SHP77 treated with DMSO at 0.1 percent for 48 hours (cell line): ENCODE measurements around the gene MUC6.

Experiments
- DNase-seq: peaks from one replicate; lab custom pipeline; 2025; lab: John Stamatoyannopoulos, UW

The MUC6 gene

GRCh38 chr11:1073261-1073724 lies 36.8 kb upstream of the MUC6 start:
- no peak for DNase-seq

GRCh38 chr11:1072821-1073231 lies 36.3 kb upstream of the MUC6 start:
- DNase-seq: no peak

GRCh38 chr11:1072116-1072820 lies 35.8 kb upstream of the MUC6 start:
- DNase-seq: no peak

DNA sequence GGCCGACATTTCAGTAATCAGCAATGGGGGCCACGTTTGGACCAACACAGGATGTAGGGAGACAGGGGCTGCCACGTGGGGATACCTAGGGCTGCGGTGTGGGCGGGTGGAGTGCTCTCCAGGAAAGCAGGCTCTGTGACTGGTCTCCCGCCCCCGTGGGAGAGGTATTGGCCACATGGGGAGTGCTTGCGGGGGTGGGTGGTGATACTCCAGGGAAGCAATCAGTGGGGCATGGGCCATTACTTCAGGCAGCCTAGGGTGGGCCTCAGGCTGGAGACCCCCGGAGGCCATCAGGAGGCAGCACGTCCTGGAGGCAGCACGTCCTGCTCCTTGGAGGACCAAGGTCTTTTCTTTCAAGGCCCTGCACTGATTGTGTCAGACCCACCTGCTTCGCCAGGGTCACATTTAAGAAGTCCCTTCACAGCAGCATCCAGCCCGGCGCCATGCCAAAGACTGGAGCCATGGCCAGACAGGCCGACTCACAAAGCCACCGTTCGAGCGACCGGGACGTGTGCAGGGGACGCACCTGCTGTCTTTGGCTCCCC lies 35.1 kb upstream of the MUC6 start:
- no peak for DNase-seq

DNA sequence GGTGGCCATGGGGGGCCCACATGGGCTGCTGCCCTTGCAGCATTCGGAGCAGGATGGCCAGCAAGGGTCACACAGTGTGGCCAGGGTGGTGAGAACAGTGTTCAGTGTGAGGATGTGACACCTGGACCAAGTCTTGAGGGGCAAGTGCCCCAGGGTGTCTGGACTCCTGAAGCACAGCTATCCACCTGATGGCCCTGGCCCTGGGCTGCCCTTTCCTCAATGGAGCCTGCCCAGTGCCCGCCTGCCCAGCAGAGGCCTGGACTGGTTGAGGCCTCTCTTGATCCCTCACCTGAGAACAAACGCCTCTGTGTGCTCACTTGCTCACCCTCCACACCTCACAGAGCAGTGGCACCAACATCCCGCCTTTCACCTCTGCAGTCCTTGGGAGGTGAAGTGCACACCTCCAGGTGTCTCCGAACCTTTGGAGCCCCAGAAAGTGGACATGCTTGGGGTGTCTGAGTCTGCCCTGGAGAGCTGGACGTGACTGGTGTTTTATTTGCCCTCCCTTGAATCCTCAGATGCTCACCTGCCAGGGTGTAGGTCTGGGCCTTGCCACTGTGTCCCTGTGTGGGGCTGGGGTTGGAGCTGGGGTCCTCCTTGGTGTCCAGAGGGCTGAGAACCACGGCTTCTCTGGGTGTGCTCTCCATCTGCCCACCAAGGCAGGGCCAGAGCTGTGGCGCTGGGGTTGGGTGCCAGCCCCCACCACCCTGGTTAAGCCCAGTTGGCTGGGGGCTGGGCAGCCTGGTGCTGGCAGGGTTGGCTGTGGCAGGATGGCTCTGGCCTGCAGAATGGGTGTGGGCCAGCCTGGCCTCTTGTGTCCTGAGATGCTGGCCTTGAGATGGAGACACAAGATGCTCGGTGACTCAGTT lies 34.3 kb upstream of the MUC6 start:
- no peak for DNase-seq

- DNase-seq: no peak
Measured at GRCh38 chr11:1069740-1070139, 33.2 kb upstream of the MUC6 start.

GRCh38 chr11:1067812-1068496 lies 31.4 kb upstream of the MUC6 start:
- no peak for DNase-seq

DNA sequence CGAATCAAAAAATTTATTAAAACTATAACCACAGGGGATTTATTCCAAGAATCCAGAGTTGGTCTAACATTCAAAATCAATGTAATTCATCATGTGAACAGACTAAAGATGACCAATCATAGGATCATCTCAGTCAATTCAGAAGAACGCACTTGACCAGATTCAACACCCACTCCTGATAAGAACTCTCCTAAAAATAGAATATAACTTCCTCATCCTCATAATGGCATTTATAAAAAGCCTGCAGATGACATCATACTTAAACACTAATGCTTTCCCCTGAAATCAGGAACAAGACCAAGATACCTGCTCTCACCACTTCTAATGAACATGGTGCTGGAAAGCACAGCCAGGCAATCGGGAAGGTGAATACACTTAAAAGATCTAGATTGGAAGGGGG lies 27.6 kb upstream of the MUC6 start:
- no peak for DNase-seq

DNA sequence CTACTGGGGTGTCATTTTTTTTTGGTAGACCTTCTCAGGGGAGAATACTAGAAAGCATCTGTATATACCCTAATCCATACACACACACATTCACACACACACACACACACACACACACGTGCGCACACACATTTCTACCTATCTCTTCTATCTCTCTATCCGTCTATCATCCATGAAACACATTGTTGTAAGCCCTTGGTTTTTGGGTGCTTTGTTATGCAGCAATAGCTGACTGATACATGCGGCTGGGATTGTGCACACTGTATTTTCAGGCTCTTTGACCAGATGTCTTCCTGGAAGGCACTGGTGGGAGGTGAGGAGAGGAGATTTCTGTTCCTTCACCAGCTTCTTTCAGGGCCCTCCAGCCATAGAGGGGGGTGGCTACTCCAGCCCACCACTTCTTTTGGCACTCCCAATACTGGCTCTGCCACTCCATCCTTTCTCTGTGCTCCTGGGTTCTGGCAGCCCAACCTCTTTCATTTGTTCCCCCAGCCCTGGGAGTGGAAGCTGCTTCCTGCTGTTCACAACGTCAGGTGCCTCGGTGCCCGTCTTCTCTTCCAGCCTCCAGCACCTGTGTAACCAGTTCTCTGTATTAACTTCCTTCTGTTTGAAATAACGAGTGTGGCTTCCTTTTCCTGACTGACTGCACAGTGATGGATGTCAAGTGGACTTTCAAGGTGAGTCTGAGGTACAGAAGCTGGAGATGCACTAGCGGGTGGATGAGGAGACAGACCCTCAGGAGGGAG lies 25.7 kb upstream of the MUC6 start:
- no peak for DNase-seq

DNA sequence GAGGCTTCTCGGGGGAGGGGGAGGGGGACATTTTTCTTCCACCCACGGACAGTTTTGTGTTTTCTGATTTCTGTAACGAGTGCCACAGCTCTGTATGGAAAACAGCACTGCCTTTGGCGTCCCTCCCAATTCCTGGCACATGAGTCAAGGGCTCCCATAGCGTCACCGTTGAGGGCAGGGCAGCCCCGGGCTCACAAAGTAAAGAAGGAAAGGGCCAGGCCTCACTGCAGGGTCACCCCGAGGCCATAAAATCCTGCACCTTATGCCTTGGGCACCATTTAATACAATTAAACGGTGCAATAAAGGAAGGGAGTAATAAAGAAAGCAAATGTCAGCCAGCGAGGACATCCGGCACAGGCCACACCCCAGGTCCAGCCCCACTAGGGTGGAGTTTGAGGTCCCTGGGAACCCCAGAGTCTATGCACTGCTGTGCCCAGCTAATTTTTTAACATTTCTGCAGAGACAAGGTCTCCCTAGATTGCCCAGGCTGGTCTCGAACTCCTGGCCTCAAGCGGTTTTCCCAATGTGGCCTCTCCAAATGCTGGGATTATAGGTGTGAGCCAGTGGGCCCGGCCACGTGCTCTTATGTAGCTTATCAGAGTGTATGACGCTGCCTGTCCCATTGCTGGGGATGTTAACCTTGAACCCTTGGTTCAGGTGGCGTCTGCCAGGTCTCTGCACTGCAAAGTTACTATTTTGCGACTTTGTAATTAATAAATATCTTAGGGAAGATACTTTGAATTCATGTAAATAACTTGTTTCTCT lies 24.5 kb upstream of the MUC6 start:
- DNase-seq: no peak

- no peak for DNase-seq
Measured at GRCh38 chr11:1060410-1060809, 23.9 kb upstream of the MUC6 start.

GRCh38 chr11:1059759-1060158 lies 23.2 kb upstream of the MUC6 start:
- no peak for DNase-seq

- DNase-seq: no peak
Measured at GRCh38 chr11:1057806-1058205, 21.3 kb upstream of the MUC6 start.

DNA sequence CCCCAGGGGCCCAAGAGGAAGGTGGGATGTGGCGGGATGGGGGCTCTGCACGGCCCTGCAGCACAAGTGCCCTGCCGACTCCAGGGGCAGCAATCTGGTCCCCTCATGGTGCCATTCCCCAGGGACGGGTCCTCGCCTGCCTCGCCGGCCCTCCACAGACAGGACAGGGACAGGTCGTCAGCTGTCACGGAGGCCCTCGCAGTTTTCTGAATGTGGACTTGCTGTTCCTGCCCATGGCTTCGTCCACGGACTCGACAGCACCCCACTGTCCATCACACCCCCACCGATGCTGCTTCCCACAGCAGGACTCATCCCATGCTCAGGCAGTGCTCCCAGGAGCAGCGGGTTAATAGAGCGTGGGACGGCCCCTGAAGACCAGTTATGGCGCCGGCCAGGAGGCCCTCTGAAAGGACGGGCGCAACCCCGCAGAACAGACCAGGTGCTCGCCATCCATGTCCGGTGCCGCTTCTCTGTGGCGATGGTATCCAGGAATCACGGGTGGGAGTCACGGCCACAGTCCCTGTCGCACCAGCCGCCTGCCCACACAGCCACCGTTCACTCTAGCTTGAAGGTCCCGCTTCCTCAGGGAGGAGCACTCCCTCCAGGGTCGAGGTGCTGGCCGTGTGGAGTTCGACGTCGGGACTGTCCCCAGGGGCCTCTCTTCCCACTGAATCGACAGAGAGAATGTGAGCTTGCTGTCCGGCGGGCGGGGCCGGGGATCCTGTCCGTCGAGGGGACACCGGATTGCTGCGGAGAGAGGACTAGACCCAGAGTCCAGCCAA lies 19.7 kb upstream of the MUC6 start:
- DNase-seq: no peak

DNA sequence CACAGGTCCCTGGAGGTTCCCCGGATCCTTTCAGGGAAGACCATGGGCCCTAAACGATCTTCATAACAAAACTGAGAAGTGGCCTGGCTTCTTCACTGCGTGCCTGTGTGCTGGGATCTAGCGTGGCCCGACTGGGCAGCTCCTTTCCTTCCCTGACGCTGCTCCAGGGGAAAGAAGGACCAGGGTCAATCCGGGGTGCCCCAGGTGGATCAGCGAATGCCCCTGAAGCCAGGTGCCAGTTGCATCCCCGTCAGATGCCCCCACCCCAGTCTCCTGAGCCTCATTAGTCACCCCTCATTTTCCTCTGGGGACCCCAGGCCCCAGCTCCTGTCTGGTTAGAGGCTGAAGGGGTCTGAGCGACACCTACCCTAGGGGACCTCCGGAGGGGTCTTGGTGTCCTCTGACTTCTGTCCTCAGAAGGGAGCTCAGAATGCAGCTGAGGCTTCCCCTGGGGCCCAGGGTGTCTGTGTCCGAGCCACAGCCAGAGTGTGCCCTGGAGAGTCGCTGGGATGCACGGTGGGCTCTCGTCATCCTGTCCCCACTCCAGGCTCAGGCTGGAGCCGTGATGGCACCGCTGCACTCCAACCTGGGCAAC lies 18.7 kb upstream of the MUC6 start:
- no peak for DNase-seq

DNA sequence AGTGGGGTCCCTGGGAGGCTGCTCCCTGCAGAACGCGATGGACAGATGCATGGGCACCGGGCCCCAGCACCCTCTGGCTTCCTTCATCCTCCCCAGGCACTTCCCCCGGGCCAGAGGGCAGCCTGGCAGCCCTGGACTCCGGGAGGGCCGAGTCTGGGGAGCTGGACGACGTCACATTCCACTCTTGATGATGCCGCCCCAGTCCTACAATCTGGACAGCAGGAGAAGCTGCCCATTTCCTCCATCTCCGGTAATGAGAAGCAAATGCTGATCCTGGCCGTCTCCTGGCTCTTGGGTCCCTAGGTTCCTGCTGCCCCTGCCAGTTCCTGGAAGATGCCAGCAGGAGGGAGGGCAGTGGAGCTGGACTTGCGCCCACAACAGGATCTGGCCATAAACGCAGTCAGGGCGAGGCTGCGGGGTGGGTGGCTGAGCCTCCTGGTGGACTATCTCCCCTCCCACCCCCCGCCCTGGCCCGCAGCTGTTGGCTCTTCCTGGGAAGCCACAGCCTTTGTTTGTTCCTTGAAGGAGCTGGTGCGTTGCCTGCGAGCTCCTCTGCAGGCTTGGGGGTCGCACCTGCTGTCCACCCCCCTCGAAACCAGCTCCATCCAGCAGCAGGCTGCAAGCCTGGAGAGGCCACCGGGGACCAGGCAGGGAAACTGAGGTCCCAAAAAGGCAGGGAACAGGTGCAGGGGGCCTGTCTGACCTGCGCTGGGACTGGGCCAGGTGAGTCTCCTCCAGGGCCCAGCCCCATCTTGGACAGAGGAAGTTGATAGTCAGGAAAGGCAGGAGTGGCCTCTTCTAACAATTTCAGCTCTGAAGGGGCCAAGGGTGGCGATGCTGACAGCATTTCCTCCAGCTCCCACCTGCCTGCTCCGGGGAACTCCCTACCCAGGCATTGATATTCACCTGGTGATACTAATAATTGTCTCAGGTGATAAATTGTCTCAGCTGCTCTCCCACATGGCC lies 17.9 kb upstream of the MUC6 start:
- DNase-seq: no peak

- no peak for DNase-seq
Measured at GRCh38 chr11:1053121-1053901, 16.8 kb upstream of the MUC6 start.
